ENCODE data around the gene MFSD6L.

Gene MFSD6L

GRCh38 chr17:8798846-8799569 lies at the start of gene MFSD6L:
Gene MFSD6L, minus strand, starts transcription at chr17:8799365. Its CDS starts 245 bp downstream, at chr17:8799120.
- H3K4me3 ChIP-seq (ENCODE audit: low read depth, low read length), result no peak within 1 kb of the TSS; the same call in 1 of the 2 replicates
- peak; percentile 43; the same call in 1 of the 2 replicates for TF ChIP-seq CTCF (IDR thresholded peaks at IDR 0.05; ENCODE audit: control insufficient read depth, extremely low read depth, insufficient read depth)
- peak; percentile 25 for DNase-seq (ENCODE audit: low read depth)

GRCh38 chr17:8847891-8848290 lies 48.7 kb upstream of the MFSD6L start:
- DNase-seq (ENCODE audit: low read depth), result no peak
- no peak for TF ChIP-seq CTCF (IDR thresholded peaks at IDR 0.05; ENCODE audit: control insufficient read depth, extremely low read depth, insufficient read depth)
- H3K4me3 ChIP-seq (ENCODE audit: low read depth, low read length), result no peak overlapping the region

- peak; percentile 25 for DNase-seq (ENCODE audit: low read depth)
- TF ChIP-seq CTCF (IDR thresholded peaks at IDR 0.05; ENCODE audit: control insufficient read depth, extremely low read depth, insufficient read depth), result no peak
- no peak overlapping the region for H3K4me3 ChIP-seq (ENCODE audit: low read depth, low read length)
These were observed 47.6 kb upstream of the MFSD6L start for GRCh38 chr17:8846768-8847211.

GRCh38 chr17:8844229-8845218 lies 45.4 kb upstream of the MFSD6L start:
- no peak overlapping the region for H3K4me3 ChIP-seq (ENCODE audit: low read depth, low read length)
- no peak for DNase-seq (ENCODE audit: low read depth)
- no peak for TF ChIP-seq CTCF (IDR thresholded peaks at IDR 0.05; ENCODE audit: control insufficient read depth, extremely low read depth, insufficient read depth)

- no peak for DNase-seq (ENCODE audit: low read depth)
- no peak overlapping the region for H3K4me3 ChIP-seq (ENCODE audit: low read depth, low read length)
- no peak for TF ChIP-seq CTCF (IDR thresholded peaks at IDR 0.05; ENCODE audit: control insufficient read depth, extremely low read depth, insufficient read depth)
These were observed 44.2 kb upstream of the MFSD6L start for GRCh38 chr17:8843344-8843743.

GRCh38 chr17:8841844-8842243 lies 42.7 kb upstream of the MFSD6L start:
- TF ChIP-seq CTCF (IDR thresholded peaks at IDR 0.05; ENCODE audit: control insufficient read depth, extremely low read depth, insufficient read depth), result no peak
- DNase-seq (ENCODE audit: low read depth), result no peak
- no peak overlapping the region for H3K4me3 ChIP-seq (ENCODE audit: low read depth, low read length)
